Activated CD4-positive, CD25-positive, alpha-beta regulatory T cell (primary cell): ENCODE results near the gene MOCS2.
"Not testable (repeated sequence)": the region's sequence is repeated elsewhere in the genome, so short reads cannot be mapped to it uniquely, and the experiment has no call there.

Experiments
- DNase-seq, 4 experiments: peaks; one replicate each; lab custom pipeline; 2025; lab: John Stamatoyannopoulos, UW

MOCS2 gene

GRCh38 chr5:53109443-53110127 is at the start of gene MOCS2:
Gene MOCS2 (minus strand): TSS chr5:53109757. CDS start chr5:53107174, 2,583 bp downstream.
- peak; percentile 75 to 83 (median 80) for DNase-seq

- DNase-seq, result no peak
Measured at GRCh38 chr5:53151713-53152458, 42.3 kb upstream of the MOCS2 start.

GRCh38 chr5:53133020-53133419 is 23.5 kb upstream of the MOCS2 start:
- DNase-seq, result no peak

GRCh38 chr5:53130266-53130665 is 20.7 kb upstream of the MOCS2 start:
- DNase-seq, result no peak

- DNase-seq, result no peak
Measured at GRCh38 chr5:53128481-53128880, 18.9 kb upstream of the MOCS2 start.

- no peak for DNase-seq
Measured at GRCh38 chr5:53127107-53127506, 17.6 kb upstream of the MOCS2 start.

GRCh38 chr5:53126521-53126920 is 17.0 kb upstream of the MOCS2 start:
- DNase-seq, result no peak

GRCh38 chr5:53123702-53124101 is 14.1 kb upstream of the MOCS2 start:
- no peak for DNase-seq

- no peak for DNase-seq
Measured at GRCh38 chr5:53120165-53120564, 10.6 kb upstream of the MOCS2 start.

GRCh38 chr5:53118879-53119278 is 9.3 kb upstream of the MOCS2 start:
- no peak for DNase-seq

- no peak for DNase-seq
Measured at GRCh38 chr5:53116597-53116996, 7.0 kb upstream of the MOCS2 start.

GRCh38 chr5:53114988-53115387 is 5.4 kb upstream of the MOCS2 start:
- DNase-seq, result no peak

GRCh38 chr5:53113947-53114346 is 4.4 kb upstream of the MOCS2 start:
- no peak for DNase-seq

GRCh38 chr5:53112909-53113308 is 3.4 kb upstream of the MOCS2 start:
- DNase-seq, result no peak

GRCh38 chr5:53112307-53112706 is 2.8 kb upstream of the MOCS2 start:
- DNase-seq, result not testable (repeated sequence)

- DNase-seq, result no peak
Measured at GRCh38 chr5:53111139-53111538, 1.6 kb upstream of the MOCS2 start.

- DNase-seq, result no peak
Measured at GRCh38 chr5:53110156-53110555, 599 bp upstream of the MOCS2 start.

GRCh38 chr5:53109056-53109442 is 508 bp downstream of the MOCS2 start:
- no peak for DNase-seq

GRCh38 chr5:53105611-53106300 is 3.8 kb downstream of the MOCS2 start:
- DNase-seq, result no peak

- DNase-seq, result no peak
Measured at GRCh38 chr5:53100606-53101005, 9.0 kb downstream of the MOCS2 start.

GRCh38 chr5:53099546-53099945 is 10.0 kb downstream of the MOCS2 start:
- DNase-seq, result no peak

GRCh38 chr5:53095931-53096525 is 13.5 kb downstream of the MOCS2 start:
- DNase-seq, result peak; percentile 16 to 42 (median 30)

- no peak for DNase-seq
Measured at GRCh38 chr5:53095217-53095616, 14.3 kb downstream of the MOCS2 start.
